Endothelial cell (in vitro differentiated cells): ENCODE data around the gene SLC2A4. TPM values are rescaled to one million over a fixed set of nuclear protein-coding genes. Genes with fewer than 3 reads are reported as not detected.

Source experiments
- DNase-seq: peaks from one replicate; pipeline ENCODE4 v3.0.0; 2021; ENCODE audit warnings: low spot score
- H3K27ac Mint-ChIP-seq: one replicate; pipeline ENCODE4 v1.8.0; 2021; ENCODE audit warnings: mixed read lengths, inconsistent platforms; ENCODE audit not compliant: unreplicated experiment
- H3K27me3 Mint-ChIP-seq: one replicate; pipeline ENCODE4 v1.8.0; 2021; ENCODE audit warnings: mild to moderate bottlenecking, moderate library complexity, mixed read lengths, inconsistent platforms; ENCODE audit not compliant: unreplicated experiment
- H3K36me3 Mint-ChIP-seq: one replicate; pipeline ENCODE4 v1.8.0; 2021; ENCODE audit warnings: mild to moderate bottlenecking, low read depth, mixed read lengths, inconsistent platforms; ENCODE audit not compliant: unreplicated experiment
- H3K4me1 Mint-ChIP-seq: one replicate; pipeline ENCODE4 v1.8.0; 2021; ENCODE audit warnings: mild to moderate bottlenecking, mixed read lengths, inconsistent platforms; ENCODE audit not compliant: unreplicated experiment
- H3K4me3 Mint-ChIP-seq: one replicate; pipeline ENCODE4 v1.8.0; 2021; ENCODE audit warnings: mild to moderate bottlenecking, mixed read lengths, inconsistent platforms; ENCODE audit not compliant: unreplicated experiment
- H3K9me3 Mint-ChIP-seq: one replicate; pipeline ENCODE4 v1.8.0; 2021; ENCODE audit warnings: mixed read lengths, inconsistent platforms; ENCODE audit not compliant: unreplicated experiment
- CTCF ChIP-seq: fragments of 200-600 bp; sonication (generic); IDR thresholded peaks from one replicate; pipeline ENCODE4 v1.5.0; 2021; ENCODE audit warnings: antibody characterized with exemption; ENCODE audit not compliant: unreplicated experiment
- total RNA-seq: library from RNA; stranded (reverse); fragmentation: NEBNext Ultra II Directional; extraction: Animal tissue kit (Norgen Biotek cat#: 25700); gene quantifications from one replicate; pipeline ENCODE4 v1.2.1, GENCODE V29; 2021; ENCODE audit not compliant: unreplicated experiment

The SLC2A4 gene
- total RNA-seq, 1 donor from 2014 or later, result 2.2 TPM

DNA sequence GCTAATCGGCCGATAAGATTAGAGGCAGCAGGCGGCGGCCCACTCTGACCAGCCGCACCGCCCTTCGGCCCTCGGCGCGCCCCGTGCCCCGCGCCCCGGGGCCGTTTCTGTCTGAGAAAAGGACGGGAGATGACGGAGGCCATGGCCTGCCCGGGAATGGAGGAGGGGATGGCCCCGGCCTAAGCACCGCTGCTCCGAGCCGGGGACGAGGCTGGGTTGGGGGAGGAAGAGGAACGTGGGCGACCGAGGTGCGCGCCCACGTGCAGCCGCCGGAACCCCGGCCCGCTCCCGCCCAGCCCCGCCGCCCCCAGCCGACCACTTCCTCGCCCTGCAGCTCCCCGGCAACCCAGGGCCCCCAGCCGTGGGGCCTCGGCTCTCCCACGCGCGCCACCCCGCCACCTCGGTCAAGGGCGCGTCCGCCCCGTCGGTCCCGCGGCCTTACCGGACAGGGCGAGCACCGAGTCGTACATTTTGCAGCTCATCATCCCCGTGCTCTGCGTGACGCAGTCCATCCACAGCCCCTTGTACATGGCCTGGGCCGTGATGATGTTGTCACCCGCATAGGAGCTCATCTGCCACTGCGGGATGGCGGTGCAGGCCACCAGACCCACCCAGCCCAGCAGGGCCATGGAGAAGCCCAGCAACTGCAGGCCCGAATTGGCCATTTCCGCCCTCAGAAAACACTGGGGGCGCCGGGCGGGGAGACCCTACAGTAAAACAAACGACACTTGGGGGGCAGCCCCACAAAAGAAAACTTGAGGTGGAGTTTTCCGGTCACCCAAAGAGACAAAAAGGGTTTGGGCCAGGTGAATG is 19.9 kb upstream of the SLC2A4 start:
- TF ChIP-seq CTCF, result no peak
- DNase-seq, result peak; percentile 26
- Mint-ChIP-seq H3K9me3 (no peaks in the 10 kb centered on the region), H3K4me1 (peaks cover 17% of the 10 kb centered on the region), H3K36me3 (peaks cover 9% of the 10 kb centered on the region), H3K27me3 (peaks cover 9% of the 10 kb centered on the region), H3K4me3 (peak overlapping the region; percentile 93), H3K27ac (peak overlapping the region; percentile 77)

DNA sequence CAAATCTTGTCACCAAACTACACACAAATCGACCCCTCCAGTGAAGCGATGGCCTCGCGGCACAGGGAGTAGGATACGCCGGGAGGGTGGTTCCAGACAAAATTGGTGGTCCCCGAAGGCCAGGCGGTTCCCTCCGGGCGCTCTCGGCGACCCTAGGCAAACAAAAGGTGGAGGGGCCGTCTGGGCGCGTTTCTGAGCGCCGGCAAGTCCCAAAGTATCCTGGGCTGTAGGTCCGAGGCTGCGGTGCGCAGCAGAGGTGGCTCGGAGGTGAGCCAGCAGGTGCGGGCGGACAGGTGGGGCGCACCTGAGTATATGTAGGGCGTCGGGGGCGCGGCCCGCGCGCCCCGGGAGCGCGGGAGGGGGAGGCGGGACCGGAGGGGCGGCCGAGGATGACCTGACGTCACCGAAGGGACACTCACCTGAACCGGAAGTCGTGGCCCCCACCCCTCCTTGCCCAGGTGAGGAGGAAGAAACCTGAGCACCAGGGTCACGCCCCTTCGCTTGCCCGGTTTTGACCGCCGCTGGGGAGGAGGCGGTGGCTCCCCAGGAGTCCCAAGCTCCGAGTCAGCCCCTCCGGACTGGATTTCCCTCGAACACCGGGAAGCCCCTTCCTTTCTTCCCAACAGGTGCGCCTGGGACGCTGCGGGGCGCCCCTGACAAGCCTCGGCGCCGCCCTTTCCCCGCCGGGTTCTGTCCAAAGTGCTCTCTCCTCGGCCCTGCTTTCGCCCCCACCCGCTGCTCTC is 19.2 kb upstream of the SLC2A4 start, which contains the start of gene CLDN7:
TSS of gene CLDN7 (minus strand) at position 287 of the 743 bp plus-strand sequence. CDS start 435 bp downstream, outside the sequence.
- Mint-ChIP-seq H3K9me3 (no peaks in the 10 kb centered on the region), H3K27ac (peak within 1 kb of the TSS; percentile 80), H3K4me3 (peak within 1 kb of the TSS; percentile 96), H3K4me1 (peaks cover 20% of the 10 kb centered on the region), H3K27me3 (peaks cover 9% of the 10 kb centered on the region), H3K36me3 (peaks cover 6% of the 10 kb centered on the region)
- DNase-seq, result peak; percentile 26
- no peak for TF ChIP-seq CTCF

DNA sequence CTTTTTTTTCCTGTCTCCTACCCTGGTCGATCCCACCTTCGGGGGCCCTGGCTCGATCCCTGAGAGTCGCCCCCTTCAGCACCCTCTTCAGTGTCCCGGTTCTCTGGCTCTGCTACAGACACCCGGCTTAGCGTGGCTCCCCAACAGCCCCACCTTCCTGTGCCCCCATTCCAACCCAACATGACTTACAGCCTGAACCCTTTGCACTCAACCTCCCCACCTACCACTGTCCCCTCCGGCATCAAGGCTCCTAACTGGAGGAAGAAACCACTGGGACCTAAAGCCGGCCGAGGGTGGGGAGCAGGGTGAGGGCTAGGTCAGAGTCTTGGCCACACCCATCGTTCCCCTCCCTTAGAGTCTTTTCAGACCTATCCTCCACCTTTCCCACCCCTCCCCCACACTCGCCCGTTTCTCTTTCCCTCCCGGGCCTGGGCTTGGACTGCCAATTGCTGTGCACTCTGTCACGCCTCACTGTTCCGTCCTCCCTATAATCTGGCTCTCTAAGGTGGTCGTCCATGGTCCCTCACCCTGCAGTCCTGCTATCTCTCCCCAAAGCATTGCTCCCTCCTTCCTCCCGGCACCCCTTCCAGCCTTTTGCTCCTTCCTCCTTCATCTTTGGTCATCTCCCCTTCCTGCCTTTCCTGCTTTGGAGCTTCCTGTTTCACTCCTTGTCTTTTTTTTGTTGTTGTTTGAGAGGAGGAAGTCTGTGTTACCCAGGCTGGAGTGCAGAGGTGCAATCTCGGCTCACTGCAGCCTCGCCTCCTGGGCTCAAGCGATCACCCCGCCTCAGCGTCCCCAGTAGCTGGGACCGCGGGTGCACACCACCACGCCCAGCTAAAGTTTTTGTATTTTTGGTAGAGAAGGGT is 18.4 kb upstream of the SLC2A4 start:
- no peak for TF ChIP-seq CTCF
- Mint-ChIP-seq H3K9me3 (no peaks in the 10 kb centered on the region), H3K4me3 (peak overlapping the region; percentile 96), H3K4me1 (peaks cover 20% of the 10 kb centered on the region), H3K27ac (peak overlapping the region; percentile 80), H3K27me3 (peaks cover 9% of the 10 kb centered on the region), H3K36me3 (peaks cover 6% of the 10 kb centered on the region)
- peak; percentile 55 for DNase-seq

GRCh38 chr17:7263801-7264078 is 17.8 kb upstream of the SLC2A4 start:
- DNase-seq, result no peak
- H3K9me3 Mint-ChIP-seq, result no peaks in the 10 kb centered on the region
- peak overlapping the region; percentile 80 for H3K27ac Mint-ChIP-seq
- peaks cover 6% of the 10 kb centered on the region for H3K36me3 Mint-ChIP-seq
- H3K4me1 Mint-ChIP-seq, result peaks cover 20% of the 10 kb centered on the region
- H3K27me3 Mint-ChIP-seq, result peaks cover 9% of the 10 kb centered on the region
- no peak for TF ChIP-seq CTCF
- H3K4me3 Mint-ChIP-seq, result peak overlapping the region; percentile 96
